Body of pancreas (tissue), 4 donors: ENCODE measurements around the gene DMAC2L.

Experiments
- POLR2A ChIP-seq, 3 donors: fragments of 450-650 bp; IDR thresholded peaks; one replicate each; pipeline ENCODE4 v1.6.1; 2016; ENCODE audit warnings: antibody characterized with exemption in 3 of 3, mild to moderate bottlenecking in 2 of 3
- TF ChIP-seq, protein P1 (sequence below), 7 experiments: fragments of 450-650 bp in 4 of 7; fragments of 200-600 bp in 3 of 7; sonication (generic) in 3 of 7; IDR thresholded peaks; one replicate each; pipeline ENCODE4 v1.5.1; 2016 to 2019; ENCODE audit warnings: antibody characterized with exemption in 7 of 7

DNA sequence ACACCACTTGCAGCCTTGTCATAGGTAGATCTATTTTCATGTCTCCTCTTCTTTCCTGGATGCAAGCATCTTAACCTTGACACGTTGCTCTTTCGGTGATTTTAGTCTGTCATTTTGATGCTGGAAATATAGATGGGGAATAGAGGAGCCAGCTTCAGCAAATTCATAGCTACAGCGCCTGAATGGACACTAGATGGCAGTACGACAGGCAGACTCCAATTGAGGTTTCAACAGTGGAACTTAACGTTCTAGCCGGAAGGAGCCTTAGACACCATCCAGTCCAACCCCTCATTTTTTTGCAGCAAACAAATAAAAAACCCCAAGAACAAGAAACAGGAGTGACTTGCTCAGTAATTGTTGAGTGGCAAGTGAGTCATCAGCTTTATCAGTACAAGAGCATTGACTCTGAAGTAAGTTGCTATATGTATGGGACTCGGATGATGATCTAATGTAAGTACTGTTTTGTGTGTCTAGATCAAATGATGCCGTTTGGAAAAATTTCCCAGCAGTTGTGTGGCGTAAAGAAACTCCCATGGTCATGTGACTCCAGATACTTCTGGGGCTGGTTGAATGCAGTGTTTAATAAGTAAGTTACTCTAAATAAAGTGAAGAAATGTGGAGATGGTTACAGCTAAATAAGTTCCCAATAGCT is 9.0 kb downstream of the DMAC2L start:
- TF ChIP-seq, protein P1, sequence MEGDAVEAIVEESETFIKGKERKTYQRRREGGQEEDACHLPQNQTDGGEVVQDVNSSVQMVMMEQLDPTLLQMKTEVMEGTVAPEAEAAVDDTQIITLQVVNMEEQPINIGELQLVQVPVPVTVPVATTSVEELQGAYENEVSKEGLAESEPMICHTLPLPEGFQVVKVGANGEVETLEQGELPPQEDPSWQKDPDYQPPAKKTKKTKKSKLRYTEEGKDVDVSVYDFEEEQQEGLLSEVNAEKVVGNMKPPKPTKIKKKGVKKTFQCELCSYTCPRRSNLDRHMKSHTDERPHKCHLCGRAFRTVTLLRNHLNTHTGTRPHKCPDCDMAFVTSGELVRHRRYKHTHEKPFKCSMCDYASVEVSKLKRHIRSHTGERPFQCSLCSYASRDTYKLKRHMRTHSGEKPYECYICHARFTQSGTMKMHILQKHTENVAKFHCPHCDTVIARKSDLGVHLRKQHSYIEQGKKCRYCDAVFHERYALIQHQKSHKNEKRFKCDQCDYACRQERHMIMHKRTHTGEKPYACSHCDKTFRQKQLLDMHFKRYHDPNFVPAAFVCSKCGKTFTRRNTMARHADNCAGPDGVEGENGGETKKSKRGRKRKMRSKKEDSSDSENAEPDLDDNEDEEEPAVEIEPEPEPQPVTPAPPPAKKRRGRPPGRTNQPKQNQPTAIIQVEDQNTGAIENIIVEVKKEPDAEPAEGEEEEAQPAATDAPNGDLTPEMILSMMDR (IDR thresholded peaks at IDR 0.05) = peak; percentile 66 to 90 (median 88)
- TF ChIP-seq POLR2A (IDR thresholded peaks at IDR 0.05) = no peak
